GM11168 (cell line): ENCODE measurements around the gene RHAG.

Experiments used
- in situ Hi-C: fragments of 300-500 bp; cut with MboI; formaldehyde crosslinking; loops from one replicate; pipeline ENCODE4 v1.12.0; 2022; ENCODE audit warnings: low sequenced_read_pairs; ENCODE audit not compliant: unreplicated experiment

The RHAG gene

DNA sequence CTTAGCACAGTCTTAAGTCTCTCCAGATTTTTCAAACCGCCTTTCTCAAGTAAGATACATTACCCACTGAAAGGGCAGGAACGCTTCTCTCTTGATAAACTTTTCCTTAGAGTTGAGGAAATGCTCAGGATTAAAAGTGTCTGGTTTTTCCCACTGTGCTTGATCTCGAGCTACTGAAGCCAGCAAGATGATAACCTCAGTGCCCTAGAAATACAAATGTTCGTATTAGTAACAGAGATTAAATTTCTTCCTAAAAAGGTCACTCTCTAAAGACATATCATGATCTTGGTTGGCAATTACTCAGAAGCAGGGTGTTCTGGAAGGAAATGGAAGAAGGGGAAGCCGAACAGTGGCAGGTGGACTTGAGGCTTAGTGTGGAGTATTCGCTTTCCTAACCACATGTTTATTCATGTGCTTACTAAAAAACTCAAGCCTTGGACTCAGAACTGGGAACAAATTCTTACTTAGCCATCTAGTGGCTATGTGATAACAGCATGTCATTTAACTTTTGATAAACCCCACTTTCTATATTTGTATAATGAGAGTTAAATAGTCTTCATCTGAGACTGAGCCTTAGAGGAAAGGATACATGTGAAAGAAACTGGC lies 66.1 kb downstream of the RHAG start:
- in situ Hi-C loops, result no loop called here

DNA sequence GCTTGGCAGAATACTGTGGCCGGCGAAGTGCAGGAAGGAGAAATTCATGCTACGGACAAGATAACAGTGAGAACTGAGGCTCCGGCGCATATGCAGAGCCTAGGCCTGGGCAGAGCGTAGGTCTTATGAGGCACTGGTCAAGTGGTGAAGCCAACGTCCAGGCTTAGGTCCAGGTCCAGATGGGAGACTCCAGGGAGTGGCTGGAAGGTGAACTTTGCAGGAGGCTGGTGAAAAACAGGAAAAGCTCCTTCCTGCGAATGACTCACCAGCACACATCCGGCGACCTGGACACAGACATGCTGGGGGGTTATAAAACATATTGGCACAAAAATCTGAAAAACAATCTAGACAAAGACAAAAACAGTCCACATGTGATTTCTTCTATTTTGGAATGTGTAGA lies 70.8 kb downstream of the RHAG start:
- in situ Hi-C loops, result no loop called here

DNA sequence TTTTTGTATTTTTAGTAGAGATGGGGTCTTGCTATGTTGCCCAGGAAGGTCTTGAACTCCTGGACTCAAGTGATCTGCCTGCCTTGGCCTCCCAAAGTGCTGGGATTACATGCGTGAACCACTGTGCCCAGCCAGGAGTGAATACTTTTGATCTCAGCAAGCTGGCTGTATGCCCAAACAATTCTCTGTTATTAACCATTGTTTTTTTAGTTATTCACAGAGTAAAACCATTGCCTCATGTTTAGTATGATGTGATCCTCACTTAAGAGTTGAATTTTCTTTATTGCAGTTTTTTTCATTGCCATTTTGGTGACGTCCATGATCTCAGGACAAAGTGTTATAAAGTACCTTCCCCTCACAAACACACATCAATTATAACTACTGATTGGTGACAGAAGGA lies 71.4 kb downstream of the RHAG start:
- in situ Hi-C loops, result no loop called here

DNA sequence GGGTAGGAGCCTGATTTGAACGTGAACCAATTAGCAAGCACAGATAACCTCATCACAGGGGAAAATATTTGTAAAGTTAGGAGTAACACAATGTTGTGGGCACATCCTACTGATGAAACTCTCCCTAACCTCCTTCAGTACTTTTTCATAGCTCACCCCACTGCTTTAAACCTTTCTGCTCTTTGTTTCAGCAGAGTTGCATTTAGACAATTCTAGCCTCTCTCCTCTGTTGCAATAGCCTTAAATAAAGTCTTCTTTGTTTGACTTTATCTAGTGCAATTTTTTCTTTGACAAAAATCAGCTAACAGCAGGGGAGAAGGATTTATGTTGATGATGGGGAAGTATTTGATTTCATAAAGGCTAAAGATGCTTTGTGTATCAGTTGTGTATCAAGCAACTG lies 72.1 kb downstream of the RHAG start:
- in situ Hi-C loops, result no loop called here

DNA sequence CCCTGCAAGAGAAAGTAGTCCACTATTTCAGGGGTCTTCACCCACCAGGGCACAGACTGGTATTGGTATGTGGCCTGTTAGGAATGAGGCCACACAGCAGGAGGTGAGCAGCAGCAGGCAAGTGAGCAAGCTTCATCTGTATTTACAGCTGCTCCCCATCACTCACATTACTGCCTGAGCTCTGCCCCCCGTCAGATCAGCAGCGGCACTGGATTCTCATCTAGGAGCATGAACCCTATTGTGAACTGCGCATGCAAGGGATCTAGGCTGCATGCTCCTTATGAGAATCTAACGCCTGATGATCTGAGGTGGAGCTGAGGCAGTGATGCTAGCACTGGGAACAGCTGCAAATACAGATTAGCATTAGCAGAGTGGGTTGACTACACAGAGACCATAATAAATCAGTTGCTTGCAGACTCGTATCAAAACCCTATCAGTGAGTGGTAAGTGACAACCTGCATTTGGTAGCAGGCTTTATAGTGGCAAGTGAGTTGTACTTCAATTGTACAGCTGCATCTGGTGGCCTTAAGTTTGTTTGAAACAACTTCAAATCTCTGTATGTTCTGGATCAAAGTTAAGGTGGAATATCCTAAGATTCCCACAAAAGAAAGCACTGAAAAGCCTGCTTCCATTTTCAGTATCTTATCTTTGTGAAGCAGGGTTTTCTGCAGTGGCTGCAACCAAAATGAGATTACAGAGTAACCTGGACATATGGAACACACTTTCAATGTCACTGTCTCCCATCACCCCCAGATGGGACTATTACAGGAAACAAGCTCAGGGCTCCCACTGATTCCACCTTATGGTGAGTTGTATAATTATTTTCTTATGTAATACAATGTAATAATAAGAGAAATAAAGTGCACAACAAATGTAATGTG lies 73.4 kb downstream of the RHAG start:
- in situ Hi-C loops, result no loop called here

DNA sequence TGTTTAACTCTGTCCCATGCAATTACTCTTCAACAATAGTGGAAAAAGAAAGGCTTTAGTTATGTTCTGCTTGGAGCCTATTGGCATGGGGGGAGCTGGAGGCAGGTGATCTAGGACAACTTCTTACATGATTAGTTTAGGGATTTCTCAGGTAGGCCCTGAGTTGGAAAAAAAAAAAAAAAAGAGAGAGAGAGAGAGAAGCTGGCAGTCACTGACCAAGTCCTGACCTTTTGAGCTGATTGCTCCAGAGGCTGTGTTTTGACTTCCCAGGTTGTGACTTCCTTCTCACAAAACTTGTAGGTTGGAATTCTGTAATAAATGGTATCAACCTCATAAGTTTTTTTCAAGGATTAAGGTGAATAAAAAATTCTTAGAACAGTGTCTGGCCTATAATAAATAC lies 78.4 kb downstream of the RHAG start:
- in situ Hi-C loops, result no loop called here

DNA sequence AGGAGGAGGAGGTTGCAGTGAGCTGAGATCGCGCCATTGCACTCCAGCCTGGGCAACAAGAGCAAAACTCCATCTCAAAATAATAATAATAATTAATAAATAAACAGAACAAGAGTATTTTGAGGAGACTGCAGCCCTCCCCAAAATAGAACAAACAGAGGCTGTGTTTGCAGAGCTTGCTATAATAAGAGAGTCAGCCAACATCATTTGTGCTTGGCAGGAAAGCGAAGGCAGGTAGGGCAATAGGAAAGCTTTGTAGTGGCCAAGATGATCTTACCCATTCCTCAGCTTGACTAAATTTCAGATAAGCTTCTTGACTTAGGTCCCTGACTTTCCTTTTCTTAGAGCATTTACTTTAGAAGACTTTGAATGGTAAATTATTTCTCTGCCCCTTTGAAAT lies 79.5 kb downstream of the RHAG start:
- in situ Hi-C loops, result no loop called here

DNA sequence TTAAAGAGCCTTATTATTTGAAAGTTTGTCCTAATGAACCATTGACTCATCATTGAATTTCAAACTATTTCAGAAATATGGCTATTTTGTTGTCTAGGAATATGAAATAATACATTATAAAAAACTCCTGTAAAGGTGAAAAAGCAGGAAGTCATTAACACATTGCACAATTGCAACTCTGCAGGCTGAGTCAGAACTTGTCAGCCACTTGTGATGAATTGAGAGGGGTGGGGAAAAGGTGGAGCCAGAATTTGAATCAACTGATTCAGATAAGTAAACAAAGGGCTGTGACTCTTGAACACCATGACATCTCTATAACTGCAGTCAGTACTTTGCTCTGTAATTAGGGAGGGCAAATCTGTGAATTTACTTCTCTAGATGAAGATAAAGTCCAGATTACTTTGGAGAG lies 80.2 kb downstream of the RHAG start:
- in situ Hi-C loops, result no loop called here

DNA sequence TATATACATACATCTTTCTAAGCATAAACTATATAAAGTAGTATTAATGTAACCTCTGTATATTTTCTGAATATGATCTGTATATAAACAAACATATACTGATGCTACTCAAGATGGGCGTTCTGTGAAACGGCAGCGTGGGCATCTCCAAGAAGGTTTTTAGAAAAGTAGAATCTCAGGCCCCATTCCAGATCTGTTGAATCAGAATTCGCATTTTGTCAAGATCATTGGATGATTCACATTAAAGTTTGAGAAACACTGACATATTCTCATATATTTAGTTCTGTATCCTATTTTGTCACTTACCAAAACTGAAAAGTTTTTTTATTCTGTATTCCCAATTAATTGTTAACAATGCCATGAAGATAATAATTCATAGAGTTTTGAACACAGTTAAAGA lies 80.7 kb downstream of the RHAG start:
- in situ Hi-C loops, result no loop called here
